Activated naive CD4-positive, alpha-beta T cell treated with Interleukin-2 at 50 U/mL for 16 hours (primary cell): Measurements from ENCODE around the gene BARHL1.

Experiments used
- DNase-seq: peaks from one replicate; pipeline ENCODE4 v3.0.0-alpha.2; 2020

BARHL1 gene

GRCh38 chr9:132626285-132626684 is 43.9 kb downstream of the BARHL1 start:
- no peak for DNase-seq

GRCh38 chr9:132627106-132627505 is 44.7 kb downstream of the BARHL1 start:
- DNase-seq = no peak

- no peak for DNase-seq
Observed at GRCh38 chr9:132627594-132627993, 45.2 kb downstream of the BARHL1 start.

- DNase-seq = no peak
Observed at GRCh38 chr9:132628746-132629145, 46.3 kb downstream of the BARHL1 start.

- DNase-seq = no peak
Observed at GRCh38 chr9:132630116-132630515, 47.7 kb downstream of the BARHL1 start.

GRCh38 chr9:132630811-132631210 is 48.4 kb downstream of the BARHL1 start:
- no peak for DNase-seq

- no peak for DNase-seq
Observed at GRCh38 chr9:132631280-132631679, 48.9 kb downstream of the BARHL1 start.

GRCh38 chr9:132631685-132632084 is 49.3 kb downstream of the BARHL1 start:
- DNase-seq = no peak

- no peak for DNase-seq
Observed at GRCh38 chr9:132632413-132633129, 50.2 kb downstream of the BARHL1 start.

GRCh38 chr9:132634327-132634726 is 51.9 kb downstream of the BARHL1 start:
- no peak for DNase-seq

- no peak for DNase-seq
Observed at GRCh38 chr9:132637351-132637750, 54.9 kb downstream of the BARHL1 start.

GRCh38 chr9:132637801-132638200 is 55.4 kb downstream of the BARHL1 start:
- DNase-seq = no peak

GRCh38 chr9:132638240-132638639 is 55.8 kb downstream of the BARHL1 start:
- no peak for DNase-seq

GRCh38 chr9:132639322-132639721 is 56.9 kb downstream of the BARHL1 start:
- DNase-seq = no peak
